Fibroblast of peridontal ligament (primary cell): ENCODE results near the gene ARL14EP.

Experiments used
- DNase-seq: peaks from one replicate; pipeline ENCODE4 v3.0.0-alpha.2; 2010; ENCODE audit errors: extremely low read depth

The ARL14EP gene

GRCh38 chr11:30380846-30381245 is 57.9 kb downstream of the ARL14EP start:
- no peak for DNase-seq

GRCh38 chr11:30381879-30382278 is 59.0 kb downstream of the ARL14EP start:
- DNase-seq, result no peak
